ENCODE data around the gene CCL7. TPM values are rescaled to one million over a fixed set of nuclear protein-coding genes. Genes with fewer than 3 reads are reported as not detected.

The CCL7 gene
- total RNA-seq, 1 donor from 2014 or later: not detected

GRCh38 chr17:34246881-34247280 is 23.1 kb upstream of the CCL7 start:
- ATAC-seq: no peak

GRCh38 chr17:34248511-34249024 is 21.5 kb upstream of the CCL7 start:
- ATAC-seq: no peak

- ATAC-seq: no peak
These were observed 21.0 kb upstream of the CCL7 start for GRCh38 chr17:34249061-34249460.

- no peak for ATAC-seq
These were observed 20.5 kb upstream of the CCL7 start for GRCh38 chr17:34249478-34249877.

- ATAC-seq: no peak
These were observed 18.8 kb upstream of the CCL7 start for GRCh38 chr17:34251186-34251585.

- peak; percentile 6 for ATAC-seq
These were observed 18.0 kb upstream of the CCL7 start for GRCh38 chr17:34252095-34252443.

GRCh38 chr17:34252444-34253138 is 17.4 kb upstream of the CCL7 start:
- ATAC-seq: peak; percentile 47

- ATAC-seq: no peak
These were observed 16.9 kb upstream of the CCL7 start for GRCh38 chr17:34253139-34253525.

GRCh38 chr17:34254146-34254545 is 15.9 kb upstream of the CCL7 start:
- no peak for ATAC-seq

- no peak for ATAC-seq
These were observed 15.2 kb upstream of the CCL7 start, which contains the start of gene CCL2 for GRCh38 chr17:34254651-34255380. CCL2 (plus strand) TSS chr17:34255285; CDS start chr17:34255350, 65 bp downstream.

- no peak for ATAC-seq
These were observed 14.7 kb upstream of the CCL7 start for GRCh38 chr17:34255381-34255732.

GRCh38 chr17:34255841-34256240 is 14.2 kb upstream of the CCL7 start:
- ATAC-seq: no peak

- no peak for ATAC-seq
These were observed 12.6 kb upstream of the CCL7 start for GRCh38 chr17:34257299-34257985.

GRCh38 chr17:34257986-34258326 is 12.1 kb upstream of the CCL7 start:
- ATAC-seq: no peak

- ATAC-seq: no peak
These were observed 10.9 kb upstream of the CCL7 start for GRCh38 chr17:34259146-34259545.

GRCh38 chr17:34260861-34261260 is 9.2 kb upstream of the CCL7 start:
- ATAC-seq: no peak

GRCh38 chr17:34261568-34262337 is 8.3 kb upstream of the CCL7 start:
- ATAC-seq: no peak

- ATAC-seq: no peak
These were observed 4.3 kb upstream of the CCL7 start for GRCh38 chr17:34265711-34266110.

- no peak for ATAC-seq
These were observed 5.9 kb downstream of the CCL7 start for GRCh38 chr17:34275881-34276280.

GRCh38 chr17:34276826-34277225 is 6.8 kb downstream of the CCL7 start:
- no peak for ATAC-seq

- ATAC-seq: no peak
These were observed 13.6 kb downstream of the CCL7 start for GRCh38 chr17:34283571-34283970.

GRCh38 chr17:34285286-34285792 is 15.3 kb downstream of the CCL7 start, which contains the start of gene CCL11:
CCL11 (plus strand) TSS chr17:34285742; CDS start chr17:34285809, 67 bp downstream.
- ATAC-seq: no peak

GRCh38 chr17:34287875-34288274 is 17.9 kb downstream of the CCL7 start:
- no peak for ATAC-seq
